Thoracic aorta (tissue), 2 donors: Measurements from ENCODE around the gene ATG9B. TPM values are rescaled to one million over a fixed set of nuclear protein-coding genes. Genes with fewer than 3 reads are reported as not detected.

ENCODE experiments used
- ATAC-seq: fragments of 150-250 bp; one replicate; pipeline ENCODE4 v1.8.0; 2017; ENCODE audit warnings: low read depth; ENCODE audit not compliant: insufficient number of reproducible peaks, low FRiP score
- DNase-seq: peaks from one replicate; pipeline ENCODE4 v3.0.0-alpha.2; 2020; ENCODE audit warnings: low spot score
- H3K27ac ChIP-seq, 2 donors: fragments of 200-600 bp; sonication (generic); 1 replicate in 1 of 2; 2 replicates in 1 of 2; pipeline ENCODE4 v1.5.1; 2016; ENCODE audit warnings: mild to moderate bottlenecking in 2 of 2, moderate library complexity in 2 of 2
- H3K27me3 ChIP-seq: fragments of 200-600 bp; sonication (generic); replicated peaks from 2 replicates; pipeline ENCODE4 v1.6.0; 2016; ENCODE audit warnings: mild to moderate bottlenecking; ENCODE audit not compliant: insufficient read depth
- H3K36me3 ChIP-seq: fragments of 200-600 bp; sonication (generic); one replicate; pipeline ENCODE4 v1.5.1; 2016
- H3K4me1 ChIP-seq, 2 donors: fragments of 200-600 bp; sonication (generic); 1 replicate in 1 of 2; 2 replicates in 1 of 2; pipeline versions ENCODE4 v1.5.1 to v1.6.0; 2016; ENCODE audit warnings: low read depth in 2 of 2, mild to moderate bottlenecking in 1 of 2; ENCODE audit not compliant: control insufficient read depth in 1 of 2
- H3K4me3 ChIP-seq: fragments of 200-600 bp; sonication (generic); 2 replicates; pipeline ENCODE4 v1.5.1; 2016; ENCODE audit warnings: mild to moderate bottlenecking
- H3K9me3 ChIP-seq: fragments of 200-600 bp; sonication (generic); 2 replicates; pipeline ENCODE4 v1.5.1; 2016
- CTCF ChIP-seq: fragments of 200-600 bp; sonication (generic); IDR thresholded peaks from one replicate; pipeline ENCODE4 v1.5.1; 2019; ENCODE audit warnings: antibody characterized with exemption
- total RNA-seq, 2 donors: library from RNA; depleted of rRNA; stranded (reverse); fragments of >200 nt; gene quantifications; one replicate each; pipeline versions ENCODE4 v1.1.0 to v1.2.3, GENCODE V29; 2016

The ATG9B gene
- 1 to 10 TPM in 1 of 2 donors, not detected in 1; 1.2 TPM for total RNA-seq

- Histone ChIP-seq H3K27ac (no peak within 1 kb of the TSS), H3K27me3 (no peaks in the 10 kb centered on the region), H3K4me1 (peaks cover 7 to 9% of the 10 kb centered on the region in 2 donors), H3K4me3 (no peak within 1 kb of the TSS), H3K9me3 (no peaks in the 10 kb centered on the region), H3K36me3 (no peaks in the 10 kb centered on the region)
- DNase-seq (no peak), ATAC-seq (no peak)
- no peak for TF ChIP-seq CTCF
Observed at GRCh38 chr7:151024435-151025056, at the start of gene ATG9B. ATG9B (minus strand) TSS chr7:151024494; CDS start chr7:151024423, 71 bp downstream.

GRCh38 chr7:151073990-151074389 lies 49.7 kb upstream of the ATG9B start:
- no peak for ATAC-seq
- Histone ChIP-seq H3K4me1 (peaks cover 0 to 8% of the 10 kb centered on the region in 2 donors), H3K9me3 (no peaks in the 10 kb centered on the region), H3K4me3 (no peak overlapping the region), H3K27ac (no peak overlapping the region), H3K27me3 (no peaks in the 10 kb centered on the region), H3K36me3 (peaks cover 54% of the 10 kb centered on the region)
- no peak for TF ChIP-seq CTCF
- no peak for DNase-seq

- DNase-seq (no peak), ATAC-seq (no peak)
- Histone ChIP-seq H3K27ac (no peak overlapping the region), H3K9me3 (no peaks in the 10 kb centered on the region), H3K4me1 (no peaks in the 10 kb centered on the region), H3K36me3 (peaks cover 78% of the 10 kb centered on the region), H3K4me3 (no peak overlapping the region), H3K27me3 (no peaks in the 10 kb centered on the region)
- TF ChIP-seq CTCF: no peak
Observed at GRCh38 chr7:151071032-151071866, 47.0 kb upstream of the ATG9B start.

GRCh38 chr7:151070574-151070960 lies 46.3 kb upstream of the ATG9B start:
- no peaks in the 10 kb centered on the region for H3K9me3 ChIP-seq
- ATAC-seq (no peak), DNase-seq (no peak)
- no peak overlapping the region for H3K4me3 ChIP-seq
- peaks cover 74% of the 10 kb centered on the region for H3K36me3 ChIP-seq
- H3K27me3 ChIP-seq: no peaks in the 10 kb centered on the region
- no peak overlapping the region for H3K27ac ChIP-seq
- no peak for TF ChIP-seq CTCF
- no peaks in the 10 kb centered on the region for H3K4me1 ChIP-seq

- peaks cover 73% of the 10 kb centered on the region for H3K36me3 ChIP-seq
- no peak for ATAC-seq
Observed at GRCh38 chr7:151069841-151070573, 45.7 kb upstream of the ATG9B start.

More at GRCh38 chr7:151069841-151070573, 45.7 kb upstream of the ATG9B start:
- Histone ChIP-seq H3K27me3 (no peaks in the 10 kb centered on the region), H3K4me1 (no peaks in the 10 kb centered on the region), H3K9me3 (no peaks in the 10 kb centered on the region), H3K4me3 (no peak overlapping the region), H3K27ac (no peak overlapping the region)
- DNase-seq: no peak
- no peak for TF ChIP-seq CTCF
